HepG2 (cell line): ENCODE results near the gene AKAP3. TPM values are rescaled to one million over a fixed set of nuclear protein-coding genes. Genes with fewer than 3 reads are reported as not detected.
A peak's percentile ranks its signal among the peaks of the same experiment; 100 is the strongest.

Experiments
- ATAC-seq: fragments of 200-7000 bp; cut with Tn5 transposase; 3 replicates; pipeline ENCODE4 v1.9.1; 2020; ENCODE audit warnings: mild to moderate bottlenecking, moderate library complexity
- BruUV-seq: library from RNA; stranded (reverse); fragments of 400-500 nt; replicated peaks from 2 replicates; lab custom pipeline; 2021; lab: Mats Ljungman, UMichigan
- CTCF ChIA-PET: fragments of 300-600 bp; formaldehyde crosslinking; extraction: SDS; loops from one replicate; lab custom pipeline; 2021; ENCODE audit warnings: low total read pairs, inconsistent platforms, low intra/inter-chr PET ratio; lab: Yijun Ruan, JAX
- POLR2A ChIA-PET: fragments of 350-600 bp; sonication (Branson Sonifier 250); formaldehyde crosslinking; loops from one replicate; lab custom pipeline; 2020; ENCODE audit warnings: antibody characterized with exemption, inconsistent platforms; lab: Yijun Ruan, JAX
- DNase-seq: peaks from one replicate; pipeline ENCODE4 v3.0.0-alpha.2; 2015; ENCODE audit warnings: low spot score
- FAIRE-seq: peaks from 3 replicates; lab custom pipeline; 2011; peaks lifted over from hg19 to GRCh38; lab: Jason Lieb, UNC
- H2AFZ ChIP-seq: one replicate; pipeline ENCODE4 v1.6.1; 2011; ENCODE audit warnings: low read length, inconsistent platforms
- H3K27ac ChIP-seq: fragments of 300-600 bp; 3 replicates; pipeline ENCODE4 v1.8.0; 2011; ENCODE audit warnings: mixed run types, mild to moderate bottlenecking, mixed read lengths, low read length, inconsistent platforms; ENCODE audit not compliant: insufficient read depth; ENCODE audit errors: extremely low read length
- H3K27me3 ChIP-seq, 2 experiments: fragments of 200-600 bp in 1 of 2; 2 replicates in 1 of 2; 3 replicates in 1 of 2; pipeline versions ENCODE4 v1.6.0 to v1.8.0; 2011; ENCODE audit warnings: low read length in 2 of 2, mild to moderate bottlenecking in 2 of 2, moderate library complexity in 2 of 2, inconsistent platforms in 1 of 2; ENCODE audit not compliant: insufficient read depth in 2 of 2, control insufficient read depth in 1 of 2
- H3K36me3 ChIP-seq, 2 experiments: fragments of 200-600 bp in 1 of 2; replicated peaks in 1 of 2; 2 replicates in 1 of 2; 3 replicates in 1 of 2; pipeline versions ENCODE4 v1.5.1 to v1.8.0; 2011; ENCODE audit warnings: low read length in 2 of 2, inconsistent platforms in 1 of 2; ENCODE audit not compliant: insufficient read depth in 2 of 2, control insufficient read depth in 1 of 2
- H3K4me1 ChIP-seq: 2 replicates; pipeline ENCODE4 v1.5.1; 2012; ENCODE audit warnings: low read length, inconsistent platforms; ENCODE audit not compliant: insufficient read depth
- H3K4me2 ChIP-seq: 2 replicates; pipeline ENCODE4 v1.6.0; 2011; ENCODE audit warnings: low read depth, low read length, inconsistent platforms
- H3K4me3 ChIP-seq, 3 experiments: fragments of 200-600 bp in 1 of 3; sonication (generic), shearing (Covaris generic) in 1 of 3; replicated peaks in 1 of 3; 2 replicates each; pipeline ENCODE4 v1.5.1; 2011 to 2016; ENCODE audit warnings: low read length in 3 of 3, inconsistent platforms in 2 of 3, low read depth in 2 of 3, mild to moderate bottlenecking in 2 of 3, control low read depth in 1 of 3, mixed read lengths in 1 of 3; ENCODE audit not compliant: insufficient read depth in 1 of 3
- H3K79me2 ChIP-seq: one replicate; pipeline ENCODE4 v1.6.1; 2011; ENCODE audit warnings: low read length, inconsistent platforms; ENCODE audit not compliant: insufficient read depth
- H3K9ac ChIP-seq: 2 replicates; pipeline ENCODE4 v1.6.0; 2011; ENCODE audit warnings: mild to moderate bottlenecking, low read depth, low read length, inconsistent platforms; ENCODE audit not compliant: insufficient read depth
- H3K9me3 ChIP-seq: 2 replicates; pipeline ENCODE4 v1.5.1; 2012; ENCODE audit warnings: mild to moderate bottlenecking, low read length
- H4K20me1 ChIP-seq: 2 replicates; pipeline ENCODE4 v1.6.0; 2011; ENCODE audit warnings: inconsistent platforms, mild to moderate bottlenecking, low read length, moderate library complexity; ENCODE audit not compliant: insufficient read depth
- ASH2L ChIP-seq: fragments of 300-600, 200-600 bp; sonication (generic); IDR thresholded peaks from 2 replicates; pipeline ENCODE4 v1.7.0; 2017; ENCODE audit warnings: low read depth, mild to moderate bottlenecking, moderate library complexity, mixed read lengths, low read length; ENCODE audit not compliant: insufficient read length
- DNMT3B ChIP-seq: conservative IDR thresholded peaks from 2 replicates; pipeline ENCODE4 v1.6.1; 2016; ENCODE audit warnings: missing biosample characterization, control low read depth
- HDAC1 ChIP-seq: sonication (generic); formaldehyde crosslinking; IDR thresholded peaks from 2 replicates; pipeline ENCODE4 v1.5.1; 2020; ENCODE audit warnings: mild to moderate bottlenecking, missing genetic modification reagents
- HMG20A ChIP-seq: IDR thresholded peaks from 2 replicates; pipeline ENCODE4 v1.6.1; 2016; ENCODE audit warnings: borderline replicate concordance
- RFX1 ChIP-seq: fragments of 450-650 bp; IDR thresholded peaks from 2 replicates; pipeline ENCODE4 v1.6.1; 2017
- XBP1 ChIP-seq: sonication (generic); formaldehyde crosslinking; IDR thresholded peaks from 2 replicates; pipeline ENCODE4 v1.5.0; 2020; ENCODE audit warnings: missing genetic modification reagents
- WGBS: methylation state at CpG from one replicate; pipeline ENCODE4 v1.1.6; 2017; ENCODE audit warnings: low lambda C conversion rate; 5-methylcytosine and 5-hydroxymethylcytosine counted together
- in situ Hi-C: cut with HindIII; loops from 2 replicates; pipeline ENCODE4 v1.10.0; 2017; ENCODE audit warnings: low pct_unique_long_range_greater_than_20kb; ENCODE audit not compliant: extremely low pct_ligation_motif_present
- intact Hi-C: fragments of 100-400 bp; cut with micrococcal nuclease; formaldehyde crosslinking; loops from one replicate; pipeline ENCODE4 v1.10.0; 2022; ENCODE audit not compliant: unreplicated experiment
- polyA plus RNA-seq, 8 experiments: library from polyadenylated mRNA; depleted of rRNA in 3 of 8; stranded (reverse) in 7 of 8; unstranded in 1 of 8; fragments of >200 nt; fragmentation: Illumina TruSeq in 4 of 8; extraction: Trizol in 4 of 8; gene quantifications; 2 replicates each; pipeline versions ENCODE4 v1.2.1 to v1.2.3, GENCODE V29; 2011 to 2016; ENCODE audit warnings: low read depth in 4 of 8, missing spikeins in 1 of 8, mixed read lengths in 1 of 8; ENCODE audit not compliant: insufficient read depth in 1 of 8
- total RNA-seq, 5 experiments: library from RNA; depleted of rRNA; stranded (reverse); fragments of >200 nt; fragmentation: Illumina TruSeq; extraction: Trizol; gene quantifications; 2 replicates each; pipeline ENCODE4 v1.2.3, GENCODE V29; 2016; ENCODE audit warnings: low read depth in 1 of 5
- TF ChIP-seq, protein P1 (sequence below): sonication (generic); formaldehyde crosslinking; IDR thresholded peaks from 2 replicates; pipeline ENCODE4 v1.8.0; 2022; ENCODE audit warnings: mild to moderate bottlenecking, missing genetic modification reagents, borderline replicate concordance

The AKAP3 gene
- total and polyA plus RNA-seq, 2 of the 13 experiments (the other 11 are each of a cell fraction or from before 2014, with no cell fraction given): 0.22 to 0.49 TPM

- Histone ChIP-seq H3K27me3 (no peaks in the 10 kb centered on the region; a peak in 2 of 5 replicates), H4K20me1 (no peaks in the 10 kb centered on the region), H3K9ac (peak overlapping the region; percentile 94), H3K36me3 (peaks cover 0 to 3% of the 10 kb centered on the region in 2 experiments; a peak in 2 of 5 replicates), H3K79me2 (peaks cover 47% of the 10 kb centered on the region), H3K4me1 (peaks cover 39% of the 10 kb centered on the region), H2AFZ (peak overlapping the region; percentile 99), H3K4me2 (peak overlapping the region; percentile 79), H3K27ac (peak overlapping the region; percentile 67), H3K9me3 (no peaks in the 10 kb centered on the region)
- POLR2A ChIA-PET: interaction anchor here (0.8 to 0.9 kb wide), 3 partner anchors 10 to 638 kb away, joined by 3 to 4 read pairs (median 4); no protein-coding TSS in a partner anchor
- in situ Hi-C loops: no loop called here
- FAIRE-seq (no peak), ATAC-seq (no peak)
- CTCF ChIA-PET: no interaction called here
- intact Hi-C loops: loop anchor here (2.0 kb wide), 2 partner anchors 45 to 71 kb away; no protein-coding TSS in a partner anchor
- TF ChIP-seq DNMT3B (CRISPR knock-in tag): 0 out of 2 replicates have a peak, but pooled peaks have one; percentile 4
- TF ChIP-seq HDAC1 (CRISPR knock-in tag): peak; percentile 8; the same call in 1 of the 2 replicates
- TF ChIP-seq ASH2L: peak; percentile 64
- TF ChIP-seq, protein P1, sequence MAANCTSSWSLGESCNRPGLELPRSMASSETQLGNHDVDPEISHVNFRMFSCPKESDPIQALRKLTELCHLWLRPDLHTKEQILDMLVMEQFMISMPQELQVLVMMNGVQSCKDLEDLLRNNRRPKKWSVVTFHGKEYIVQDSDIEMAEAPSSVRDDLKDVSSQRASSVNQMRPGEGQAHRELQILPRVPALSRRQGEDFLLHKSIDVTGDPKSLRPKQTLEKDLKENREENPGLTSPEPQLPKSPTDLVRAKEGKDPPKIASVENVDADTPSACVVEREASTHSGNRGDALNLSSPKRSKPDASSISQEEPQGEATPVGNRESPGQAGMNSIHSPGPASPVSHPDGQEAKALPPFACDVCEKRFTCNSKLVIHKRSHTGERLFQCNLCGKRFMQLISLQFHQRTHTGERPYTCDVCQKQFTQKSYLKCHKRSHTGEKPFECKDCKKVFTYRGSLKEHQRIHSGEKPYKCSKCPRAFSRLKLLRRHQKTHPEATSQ: 0 out of 2 replicates have a peak, but pooled peaks have one; percentile 4
- TF ChIP-seq XBP1 (CRISPR knock-in tag): no peak
- TF ChIP-seq HMG20A: no peak
- TF ChIP-seq, all 625 proteins: peak for 4
- peak; percentile 4 for DNase-seq
- BruUV-seq: no TSS peak
- peak overlapping the region; percentile 83 to 97 (median 87) for H3K4me3 ChIP-seq
- WGBS: 0% methylated on average over 6 of the region's 6 CpGs
Observed at GRCh38 chr12:4649358-4649661, 459 bp upstream of the AKAP3 start.

GRCh38 chr12:4648104-4648500 is 749 bp downstream of the AKAP3 start:
- H3K4me3 ChIP-seq: peak overlapping the region; percentile 83 to 97 (median 87)
- 40% methylated on average over 4 of the region's 4 CpGs for WGBS
- in situ Hi-C loops (no loop called here), intact Hi-C loops (loop anchor here (2.0 kb wide), 2 partner anchors 43 to 69 kb away; no protein-coding TSS in a partner anchor)
- TF ChIP-seq RFX1: no peak
- CTCF ChIA-PET: no interaction called here
- ATAC-seq (no peak), FAIRE-seq (no peak), DNase-seq (no peak)
- BruUV-seq: no TSS peak
- H3K4me2 ChIP-seq: peak overlapping the region; percentile 79
- peak overlapping the region; percentile 51 for H2AFZ ChIP-seq
- H4K20me1 ChIP-seq: no peaks in the 10 kb centered on the region
- H3K27me3 ChIP-seq: no peaks in the 10 kb centered on the region; a peak in 2 of 5 replicates
- POLR2A ChIA-PET: interaction anchor here (0.8 kb wide), 1 partner anchor 43 kb away, joined by 4 read pairs; no protein-coding TSS in a partner anchor
- peaks cover 39% of the 10 kb centered on the region for H3K4me1 ChIP-seq
- H3K9ac ChIP-seq: peak overlapping the region; percentile 94
- no peaks in the 10 kb centered on the region for H3K36me3 ChIP-seq
- H3K79me2 ChIP-seq: peaks cover 40% of the 10 kb centered on the region
- H3K9me3 ChIP-seq: no peaks in the 10 kb centered on the region
- H3K27ac ChIP-seq: peak overlapping the region; percentile 67
